Stimulated activated CD8-positive, alpha-beta memory T cell treated with anti-CD3 and anti-CD28 coated beads, Interleukin-4, amount 100 ng/mL, for 24 hours (primary cell): Measurements from ENCODE around the gene MDH1B.
"Not testable (repeated sequence)": the region's sequence is repeated elsewhere in the genome, so short reads cannot be mapped to it uniquely, and the experiment has no call there.

Experiments
- DNase-seq: peaks from one replicate; pipeline ENCODE4 v3.0.0-alpha.2; 2020; ENCODE audit warnings: low read depth

MDH1B gene

GRCh38 chr2:206766057-206766930 lies 1.2 kb upstream of the MDH1B start:
- no peak for DNase-seq

DNA sequence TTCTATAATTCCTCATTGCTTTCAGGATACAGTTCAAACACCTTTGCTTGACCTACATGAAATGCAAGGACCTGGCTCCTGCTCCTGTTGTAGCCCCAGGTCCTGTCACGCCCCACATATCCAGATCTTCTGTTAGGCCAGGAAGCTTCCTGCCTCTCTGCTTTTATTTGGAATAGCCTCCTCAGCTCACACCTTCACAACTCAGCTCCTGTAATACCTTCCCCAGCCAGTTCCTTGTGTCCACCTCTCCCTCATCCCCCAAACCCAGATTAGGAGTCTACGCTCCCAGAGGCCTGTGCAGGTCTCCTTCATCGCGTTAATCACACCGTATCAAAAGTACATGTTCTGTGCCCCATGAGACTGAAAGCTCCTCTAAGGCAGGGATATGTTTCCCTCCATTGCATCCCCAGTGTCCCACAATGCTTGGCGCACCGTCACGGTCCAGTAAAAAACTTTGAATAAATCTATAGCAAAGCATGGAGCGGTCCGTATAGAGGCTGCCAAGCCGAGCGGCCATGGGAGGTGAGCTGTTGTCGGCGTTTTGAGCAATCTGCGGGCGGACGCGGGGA lies 371 bp downstream of the MDH1B start:
- no peak for DNase-seq

- DNase-seq, result no peak
These were observed 8.3 kb downstream of the MDH1B start for GRCh38 chr2:206756816-206757215.

DNA sequence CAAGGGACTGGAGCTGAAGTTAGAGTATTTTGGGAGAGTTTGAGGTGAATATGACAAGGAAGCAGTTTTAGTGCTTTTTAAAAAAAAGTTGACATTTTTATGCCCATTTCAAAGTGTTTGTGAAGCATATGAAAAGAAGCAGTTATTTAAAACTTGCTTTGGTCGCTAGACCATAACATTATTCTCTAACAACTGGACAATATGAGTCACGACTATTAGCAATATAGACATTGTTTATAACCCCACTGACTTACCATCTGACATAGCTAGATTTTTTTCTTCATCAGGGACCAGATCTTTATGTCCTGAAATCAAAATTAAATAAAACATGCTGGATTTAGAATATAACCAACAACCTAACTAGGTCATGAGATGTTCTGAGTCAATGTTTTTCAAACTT lies 24.3 kb downstream of the MDH1B start:
- no peak for DNase-seq

DNA sequence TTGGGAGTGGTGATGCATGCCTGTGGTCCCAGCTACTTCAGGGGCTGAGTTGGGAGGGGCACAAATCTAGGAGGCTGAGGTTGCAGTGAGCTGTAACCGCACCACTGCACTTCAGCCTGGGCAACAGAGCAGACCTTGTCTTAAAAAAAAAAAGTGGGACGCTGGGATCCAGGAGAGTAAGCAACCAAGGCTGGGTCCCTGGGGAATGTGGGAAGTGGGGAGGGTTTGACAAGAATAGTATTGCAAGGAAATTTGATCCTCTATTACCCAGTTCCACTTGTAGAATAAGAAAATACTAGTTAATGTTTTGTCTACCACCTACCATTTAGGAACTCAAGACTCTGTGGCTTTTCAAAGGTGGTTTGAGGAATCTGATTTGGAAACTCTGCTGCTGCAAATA lies 25.9 kb downstream of the MDH1B start:
- no peak for DNase-seq

- no peak for DNase-seq
These were observed 28.2 kb downstream of the MDH1B start for GRCh38 chr2:206736935-206737334.

DNA sequence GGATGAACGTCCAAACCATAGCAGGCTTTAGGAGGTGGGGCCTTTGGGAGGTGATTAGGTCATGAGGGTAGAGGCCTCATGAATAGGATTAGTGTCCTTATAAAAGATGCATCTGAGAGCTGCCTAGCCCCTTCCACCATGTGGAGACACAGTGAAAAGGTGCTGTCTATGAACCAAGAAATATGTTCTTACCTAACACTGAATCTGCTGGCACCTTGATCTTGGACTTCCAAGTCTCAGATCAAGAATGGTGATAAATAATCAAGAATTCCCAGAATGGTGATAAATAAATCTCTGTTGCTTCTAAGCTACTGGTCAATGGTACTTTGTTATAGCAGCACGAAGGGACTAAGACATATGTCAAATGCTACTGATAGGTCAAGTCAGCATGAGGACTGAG lies 31.8 kb downstream of the MDH1B start:
- no peak for DNase-seq

DNA sequence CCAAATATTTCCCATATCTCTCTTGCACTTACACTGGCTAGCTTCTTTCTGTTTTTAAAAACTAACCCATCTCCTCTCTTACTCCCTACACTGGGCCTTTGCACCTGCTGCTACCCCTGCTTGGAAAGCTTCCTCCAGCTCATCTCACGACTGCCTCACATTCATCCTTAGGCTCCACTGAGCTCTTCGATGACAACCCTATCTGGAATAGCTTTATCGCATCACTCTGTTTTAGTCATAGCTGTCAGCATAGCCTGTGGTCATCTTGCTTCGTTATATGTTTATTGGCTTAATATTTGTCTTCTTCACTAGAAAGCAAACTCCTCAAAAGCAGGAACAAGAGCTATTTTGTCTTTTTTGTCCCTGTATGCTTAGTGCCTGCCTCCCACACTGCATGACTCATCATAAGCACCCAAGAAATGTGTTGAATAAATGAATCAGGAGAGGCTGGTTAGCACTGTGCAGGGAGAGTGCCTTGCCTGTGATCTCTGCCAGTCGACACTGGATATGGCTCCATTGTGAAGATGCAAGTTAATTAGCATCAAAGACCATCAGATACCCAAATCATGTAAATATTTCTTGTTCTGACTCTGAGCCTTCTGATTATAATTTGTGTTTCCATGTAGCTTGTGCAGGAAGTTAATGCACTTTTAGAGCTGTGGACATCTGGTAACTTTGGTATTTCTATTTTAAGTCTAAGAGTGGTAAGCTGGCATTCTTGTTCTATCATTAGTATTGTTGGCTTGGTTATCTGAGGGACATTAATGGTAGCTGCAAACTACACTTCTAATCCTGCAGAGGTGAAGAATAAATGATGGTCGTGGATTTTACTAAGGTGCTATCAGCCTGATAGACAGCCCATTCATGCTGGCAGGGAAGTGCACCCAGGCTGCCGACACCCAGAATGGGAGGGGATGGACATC lies 36.6 kb downstream of the MDH1B start:
- DNase-seq, result no peak

- DNase-seq, result no peak
These were observed 37.8 kb downstream of the MDH1B start for GRCh38 chr2:206727287-206727686.

- DNase-seq, result no peak
These were observed 41.8 kb downstream of the MDH1B start for GRCh38 chr2:206723288-206723687.

GRCh38 chr2:206721256-206721920 lies 43.7 kb downstream of the MDH1B start:
- no peak for DNase-seq

DNA sequence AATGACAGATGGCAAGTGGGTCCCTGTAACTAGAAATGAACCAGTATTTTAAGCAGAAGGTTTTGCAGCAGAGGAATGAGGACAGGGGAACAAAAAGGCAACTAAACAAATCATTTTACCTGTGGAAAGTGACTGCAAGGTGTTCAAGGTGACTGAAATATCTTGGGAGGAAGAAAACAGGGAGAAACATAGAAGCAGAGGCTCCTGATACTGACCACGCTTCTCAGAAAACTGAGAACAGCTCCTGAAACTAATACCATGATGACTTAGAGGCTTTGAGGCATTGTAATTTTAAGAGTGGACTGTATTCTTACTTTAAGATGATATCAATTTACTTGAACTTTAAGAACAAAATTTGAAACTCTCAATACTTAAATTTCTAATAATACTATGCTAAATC lies 46.8 kb downstream of the MDH1B start, which contains the start of gene DYTN:
TSS of gene DYTN (minus strand) at position 101 of the 400 bp plus-strand sequence. CDS start 117 bp downstream, outside the sequence.
- DNase-seq, result no peak

DNA sequence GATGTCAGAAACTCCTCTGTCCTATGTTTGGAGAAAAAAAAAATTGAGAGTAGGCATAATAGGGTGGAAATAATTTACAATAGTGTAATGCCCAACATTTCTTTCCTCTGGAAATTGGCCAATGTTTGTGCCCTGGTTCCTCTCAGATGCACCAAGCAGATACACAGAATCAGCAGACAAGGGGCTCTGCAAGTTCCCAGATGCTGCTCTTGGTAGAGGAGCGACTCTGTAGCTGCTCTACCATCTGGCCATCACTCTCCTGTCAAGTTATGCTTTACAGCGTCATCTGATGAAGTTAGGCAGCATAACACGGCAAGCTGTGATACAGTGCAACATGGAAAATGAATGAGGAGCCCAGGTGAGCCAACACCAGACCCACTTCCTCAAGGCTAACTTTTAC lies 48.5 kb downstream of the MDH1B start:
- no peak for DNase-seq

DNA sequence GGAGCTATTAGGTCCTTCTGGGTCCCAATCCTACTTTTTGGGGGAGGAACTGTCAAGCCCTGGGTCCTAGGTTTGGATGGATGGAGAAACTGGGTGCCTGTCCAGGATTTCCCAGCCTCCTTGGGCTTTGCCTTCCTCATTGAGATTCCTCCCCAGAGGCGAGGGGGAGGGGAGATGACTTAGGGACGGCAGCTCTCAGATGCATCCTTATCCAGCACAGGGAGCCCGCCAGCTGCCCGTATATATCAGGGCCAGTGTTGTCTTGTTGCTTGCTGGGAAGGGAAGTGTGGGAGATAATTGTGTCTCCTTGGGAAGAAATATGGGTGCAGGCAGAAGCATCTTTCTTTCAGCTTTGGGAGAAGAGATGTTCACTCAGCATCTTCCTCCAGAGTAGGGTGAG lies 49.9 kb downstream of the MDH1B start:
- DNase-seq, result not testable (repeated sequence)

DNA sequence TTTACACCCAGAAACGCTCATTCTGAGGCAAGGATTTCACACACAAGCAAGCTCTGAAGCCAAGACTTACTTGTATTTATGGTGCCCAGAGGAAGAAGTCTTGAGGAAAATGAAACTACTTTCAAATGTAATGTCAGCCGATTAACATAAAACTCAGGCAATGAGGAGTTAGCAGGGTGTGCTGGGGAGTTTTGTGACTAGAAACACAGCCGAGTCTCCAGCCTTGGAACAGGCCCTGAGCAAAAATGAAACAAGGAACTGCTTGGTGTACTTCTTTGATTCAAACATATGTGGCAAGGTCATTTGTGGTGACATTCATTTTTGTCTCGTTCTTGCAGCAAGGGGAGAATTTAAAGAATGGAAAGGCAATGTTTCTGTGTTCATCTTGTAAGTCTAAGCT lies 51.4 kb downstream of the MDH1B start:
- DNase-seq, result no peak

GRCh38 chr2:206708286-206708685 lies 56.8 kb downstream of the MDH1B start:
- DNase-seq, result no peak

DNA sequence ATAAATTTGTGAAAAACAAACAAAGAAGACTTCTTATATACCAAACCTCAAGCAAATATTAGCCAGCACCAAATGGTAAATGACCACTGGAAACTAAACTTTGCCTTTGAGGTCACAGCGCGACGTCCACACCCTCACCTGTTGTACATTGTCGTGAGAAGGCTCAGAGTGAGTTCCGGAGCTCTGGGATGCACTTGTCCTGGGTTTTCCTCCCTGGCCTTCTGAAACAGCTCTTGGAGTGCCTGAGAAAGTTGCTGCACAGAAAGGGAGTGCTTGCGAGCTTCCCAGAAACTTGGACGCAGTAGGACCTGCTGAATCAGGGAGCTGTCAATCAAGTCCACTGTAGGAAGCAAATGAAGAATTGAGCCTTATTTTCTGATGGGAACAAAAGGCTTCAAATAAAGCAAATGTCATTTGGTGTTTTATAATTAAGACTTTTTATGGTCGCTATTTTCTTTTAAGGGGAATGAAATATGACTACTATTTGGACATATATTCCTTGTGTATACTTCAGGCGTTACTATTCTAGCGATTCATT lies 57.9 kb downstream of the MDH1B start:
- DNase-seq, result no peak

- DNase-seq, result no peak
These were observed 63.0 kb downstream of the MDH1B start for GRCh38 chr2:206701952-206702605.

DNA sequence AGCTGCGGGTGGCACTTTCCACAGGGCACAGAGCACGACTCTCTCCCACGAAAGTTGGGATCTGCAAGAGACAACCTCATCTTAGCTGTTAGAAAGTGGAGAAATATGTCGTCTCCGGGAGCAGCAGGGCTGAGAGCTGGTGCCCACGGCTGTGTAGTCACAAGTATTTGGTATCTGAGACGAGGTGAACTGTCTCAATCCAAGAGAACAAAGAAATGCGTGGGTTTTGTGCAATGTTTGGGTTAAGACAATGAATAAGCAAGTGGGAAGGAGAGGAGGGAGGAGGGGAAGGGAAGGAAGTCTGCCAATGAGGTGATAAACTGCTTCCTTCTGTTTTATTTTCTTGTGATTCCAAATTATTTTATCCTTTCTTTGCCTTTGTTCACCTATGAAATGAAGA lies 65.0 kb downstream of the MDH1B start:
- no peak for DNase-seq

DNA sequence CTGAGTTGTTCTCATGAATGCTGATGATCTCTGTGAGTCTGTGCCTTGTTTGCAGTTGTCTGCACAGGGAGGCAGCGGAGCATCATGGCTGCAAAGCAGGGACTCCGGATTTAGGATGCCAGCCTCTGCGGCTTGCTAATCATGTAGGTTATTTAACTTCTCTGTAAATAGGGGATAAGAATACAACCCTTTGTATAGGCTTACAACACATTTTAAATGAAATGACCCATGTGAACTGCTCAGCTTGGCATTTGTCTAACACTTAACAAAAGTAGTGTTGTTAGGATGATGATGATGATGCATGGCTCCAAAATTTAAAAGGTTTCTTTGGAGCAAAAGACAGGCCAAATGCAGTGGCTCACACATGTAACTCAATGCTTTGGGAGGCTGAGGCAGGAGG lies 66.3 kb downstream of the MDH1B start:
- DNase-seq, result no peak

- no peak for DNase-seq
These were observed 68.2 kb downstream of the MDH1B start for GRCh38 chr2:206696910-206697309.
